GM12892 (cell line): ENCODE data around the gene PABPC1L.

Experiments used
- POLR2A ChIP-seq: IDR thresholded peaks from 2 replicates; pipeline ENCODE4 v1.6.1; 2011; ENCODE audit warnings: low read depth, low read length, control low read depth
- POLR2AphosphoS5 ChIP-seq: IDR thresholded peaks from 2 replicates; pipeline ENCODE4 v1.6.1; 2011; ENCODE audit warnings: low read depth, low read length, control low read depth
- TAF1 ChIP-seq: IDR thresholded peaks from 2 replicates; pipeline ENCODE4 v1.6.1; 2011; ENCODE audit warnings: low read depth, mild to moderate bottlenecking, control low read depth, low read length, borderline replicate concordance

GRCh38 chr20:44969300-44969894 lies 59.5 kb downstream of the PABPC1L start:
- no peak for TF ChIP-seq POLR2A
- TF ChIP-seq TAF1: no peak
- TF ChIP-seq POLR2AphosphoS5: no peak
